Measurements from ENCODE around the gene PRKCH.

The PRKCH gene

DNA sequence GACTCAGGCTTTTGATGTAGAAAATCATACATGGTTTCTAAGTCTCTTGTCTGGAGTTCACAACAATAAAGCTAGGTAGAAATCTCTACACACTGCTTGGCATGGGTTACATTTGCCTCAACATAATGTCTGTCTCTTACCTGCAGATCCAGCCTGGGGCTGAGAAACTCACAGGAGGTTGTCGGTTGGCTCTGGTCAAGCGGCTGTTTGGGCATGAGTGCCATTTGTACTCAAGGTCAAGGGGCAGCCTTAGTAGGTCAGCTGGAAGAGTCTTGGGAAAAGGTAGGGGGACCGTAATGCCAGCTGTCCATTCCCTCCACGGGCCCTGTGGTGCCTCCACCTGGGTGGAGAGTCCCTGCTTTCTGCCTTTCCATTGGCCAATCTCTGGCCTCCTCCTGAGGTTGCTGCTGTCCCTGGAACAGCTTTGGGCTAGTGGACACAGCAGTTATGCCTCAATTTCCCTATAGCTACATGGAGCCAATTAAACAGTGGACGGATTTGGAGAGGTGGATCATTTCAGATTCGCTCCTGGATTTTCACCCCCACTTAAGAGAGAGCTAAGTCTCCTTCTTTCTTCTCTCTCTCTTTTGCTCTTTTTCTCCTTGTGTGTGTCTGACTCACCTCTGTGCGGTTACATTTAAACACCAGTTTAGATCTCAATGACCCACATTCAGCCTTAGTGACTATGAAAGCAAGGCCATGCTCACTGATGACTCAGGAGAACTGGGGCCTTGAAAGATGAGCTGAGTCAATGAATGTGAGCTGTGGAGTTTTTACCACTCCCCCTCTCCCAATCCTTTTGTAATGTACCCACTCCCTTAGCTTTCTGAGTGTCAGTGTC is 241.2 kb downstream of the PRKCH start:
- no peak for DNase-seq
- no peaks in the 10 kb centered on the region for H3K27me3 ChIP-seq (ENCODE audit: insufficient read depth, low read length, poor library complexity)
- H3K27ac ChIP-seq (ENCODE audit: low read length) = no peak overlapping the region
- TF ChIP-seq, protein P1, sequence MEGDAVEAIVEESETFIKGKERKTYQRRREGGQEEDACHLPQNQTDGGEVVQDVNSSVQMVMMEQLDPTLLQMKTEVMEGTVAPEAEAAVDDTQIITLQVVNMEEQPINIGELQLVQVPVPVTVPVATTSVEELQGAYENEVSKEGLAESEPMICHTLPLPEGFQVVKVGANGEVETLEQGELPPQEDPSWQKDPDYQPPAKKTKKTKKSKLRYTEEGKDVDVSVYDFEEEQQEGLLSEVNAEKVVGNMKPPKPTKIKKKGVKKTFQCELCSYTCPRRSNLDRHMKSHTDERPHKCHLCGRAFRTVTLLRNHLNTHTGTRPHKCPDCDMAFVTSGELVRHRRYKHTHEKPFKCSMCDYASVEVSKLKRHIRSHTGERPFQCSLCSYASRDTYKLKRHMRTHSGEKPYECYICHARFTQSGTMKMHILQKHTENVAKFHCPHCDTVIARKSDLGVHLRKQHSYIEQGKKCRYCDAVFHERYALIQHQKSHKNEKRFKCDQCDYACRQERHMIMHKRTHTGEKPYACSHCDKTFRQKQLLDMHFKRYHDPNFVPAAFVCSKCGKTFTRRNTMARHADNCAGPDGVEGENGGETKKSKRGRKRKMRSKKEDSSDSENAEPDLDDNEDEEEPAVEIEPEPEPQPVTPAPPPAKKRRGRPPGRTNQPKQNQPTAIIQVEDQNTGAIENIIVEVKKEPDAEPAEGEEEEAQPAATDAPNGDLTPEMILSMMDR (IDR thresholded peaks at IDR 0.05; ENCODE audit: borderline replicate concordance, extremely low read depth, low read length, poor library complexity, severe bottlenecking) = no peak
- no peak for TF ChIP-seq EZH2 (IDR thresholded peaks at IDR 0.05; ENCODE audit: borderline replicate concordance, low read depth, low read length, severe bottlenecking)
- H3K36me3 ChIP-seq (ENCODE audit: insufficient read depth, low read length) = no peaks in the 10 kb centered on the region
- H3K9me3 ChIP-seq (ENCODE audit: insufficient read depth, low read length, severe bottlenecking) = no peaks in the 10 kb centered on the region
- no peaks in the 10 kb centered on the region for H3K79me2 ChIP-seq (ENCODE audit: insufficient read depth, low read length)
- peaks cover 4% of the 10 kb centered on the region for H3K4me1 ChIP-seq (ENCODE audit: insufficient read depth, low read length)
- no peaks in the 10 kb centered on the region for H4K20me1 ChIP-seq (ENCODE audit: insufficient read depth, low read length)
- no peak for ATAC-seq (ENCODE audit: insufficient read depth, low read depth)
- H3K4me3 ChIP-seq (ENCODE audit: low read depth in 1 of 2, low read length in 2 of 2) = no peak overlapping the region
- H3K4me2 ChIP-seq (ENCODE audit: insufficient read depth, low read length) = no peak overlapping the region
- H2AFZ ChIP-seq (ENCODE audit: low read depth, low read length) = no peak overlapping the region
- H3K9ac ChIP-seq (ENCODE audit: low read depth, low read length) = no peak overlapping the region

DNA sequence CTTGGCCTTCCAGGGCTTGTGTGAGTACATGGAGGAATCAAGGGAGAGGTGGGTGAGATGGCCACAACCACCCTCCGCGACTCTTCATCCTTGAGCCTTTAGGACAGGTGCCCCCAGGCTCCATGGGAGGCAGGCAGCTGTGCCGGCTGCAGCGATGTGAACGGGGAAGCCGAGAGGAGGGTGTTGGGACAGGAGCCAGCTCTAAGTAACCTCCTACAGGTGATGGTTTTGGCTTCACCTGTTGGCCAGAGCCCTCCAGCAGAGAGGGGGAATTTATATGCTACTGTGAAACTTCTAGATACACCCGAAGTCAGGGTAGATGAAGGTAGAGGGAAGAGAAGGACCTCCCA is 241.8 kb downstream of the PRKCH start:
- no peaks in the 10 kb centered on the region for H4K20me1 ChIP-seq (ENCODE audit: insufficient read depth, low read length)
- H3K4me2 ChIP-seq (ENCODE audit: insufficient read depth, low read length) = no peak overlapping the region
- TF ChIP-seq, protein P1 (IDR thresholded peaks at IDR 0.05; ENCODE audit: borderline replicate concordance, extremely low read depth, low read length, poor library complexity, severe bottlenecking) = no peak
- no peak for TF ChIP-seq EZH2 (IDR thresholded peaks at IDR 0.05; ENCODE audit: borderline replicate concordance, low read depth, low read length, severe bottlenecking)
- no peaks in the 10 kb centered on the region for H3K79me2 ChIP-seq (ENCODE audit: insufficient read depth, low read length)
- H2AFZ ChIP-seq (ENCODE audit: low read depth, low read length) = no peak overlapping the region
- no peak overlapping the region for H3K9ac ChIP-seq (ENCODE audit: low read depth, low read length)
- ATAC-seq (ENCODE audit: insufficient read depth, low read depth) = no peak
- no peak for DNase-seq
- H3K36me3 ChIP-seq (ENCODE audit: insufficient read depth, low read length) = no peaks in the 10 kb centered on the region
- no peak overlapping the region for H3K27ac ChIP-seq (ENCODE audit: low read length)
- H3K9me3 ChIP-seq (ENCODE audit: insufficient read depth, low read length, severe bottlenecking) = no peaks in the 10 kb centered on the region
- peaks cover 10% of the 10 kb centered on the region for H3K4me1 ChIP-seq (ENCODE audit: insufficient read depth, low read length)
- H3K4me3 ChIP-seq (ENCODE audit: low read depth in 1 of 2, low read length in 2 of 2) = no peak overlapping the region
- H3K27me3 ChIP-seq (ENCODE audit: insufficient read depth, low read length, poor library complexity) = no peaks in the 10 kb centered on the region

DNA sequence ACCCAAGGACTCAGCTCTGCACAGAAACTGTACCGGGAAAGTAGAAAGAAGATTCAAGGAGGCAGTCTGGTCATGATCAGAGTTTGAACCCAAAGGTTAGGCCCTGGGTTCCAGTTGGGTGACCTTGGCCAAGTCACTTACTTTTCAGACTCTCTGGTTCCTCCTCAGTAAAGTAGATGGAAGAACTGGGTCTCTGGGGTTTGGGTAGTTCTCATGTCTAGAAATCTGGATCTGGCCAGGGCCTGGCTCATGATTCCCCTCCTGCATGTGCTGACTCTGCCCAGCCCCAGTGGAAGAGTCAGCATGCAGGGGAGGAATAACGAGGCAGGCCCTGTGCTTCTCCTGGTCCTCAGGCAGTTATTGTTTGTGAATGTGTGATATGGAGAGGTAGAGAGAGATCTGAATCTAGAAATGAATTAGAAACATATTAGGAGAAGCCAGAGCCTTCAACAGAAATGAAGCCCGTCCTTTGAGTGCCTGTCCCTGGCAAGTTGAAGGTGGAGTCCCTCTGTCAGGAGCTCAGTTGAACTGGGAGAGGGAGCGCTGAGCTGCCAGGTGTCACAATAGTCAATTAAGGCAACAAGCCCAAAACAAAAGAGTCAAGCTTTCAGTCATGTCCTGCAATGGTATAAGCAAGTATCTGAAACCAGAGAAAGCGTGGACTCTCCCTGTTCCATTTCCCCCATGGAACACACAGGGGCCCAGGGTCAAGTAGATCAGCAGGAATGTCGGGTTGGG is 242.7 kb downstream of the PRKCH start:
- ATAC-seq (ENCODE audit: insufficient read depth, low read depth) (no peak), DNase-seq (no peak)
- no peak overlapping the region for H3K4me2 ChIP-seq (ENCODE audit: insufficient read depth, low read length)
- peaks cover 19% of the 10 kb centered on the region for H3K4me1 ChIP-seq (ENCODE audit: insufficient read depth, low read length)
- H3K9me3 ChIP-seq (ENCODE audit: insufficient read depth, low read length, severe bottlenecking) = no peaks in the 10 kb centered on the region
- no peaks in the 10 kb centered on the region for H3K79me2 ChIP-seq (ENCODE audit: insufficient read depth, low read length)
- no peak overlapping the region for H3K4me3 ChIP-seq (ENCODE audit: low read depth in 1 of 2, low read length in 2 of 2)
- H3K36me3 ChIP-seq (ENCODE audit: insufficient read depth, low read length) = no peaks in the 10 kb centered on the region
- H3K9ac ChIP-seq (ENCODE audit: low read depth, low read length) = no peak overlapping the region
- TF ChIP-seq, protein P1 (IDR thresholded peaks at IDR 0.05; ENCODE audit: borderline replicate concordance, extremely low read depth, low read length, poor library complexity, severe bottlenecking) = no peak
- TF ChIP-seq EZH2 (IDR thresholded peaks at IDR 0.05; ENCODE audit: borderline replicate concordance, low read depth, low read length, severe bottlenecking) = no peak
- no peak overlapping the region for H2AFZ ChIP-seq (ENCODE audit: low read depth, low read length)
- H4K20me1 ChIP-seq (ENCODE audit: insufficient read depth, low read length) = no peaks in the 10 kb centered on the region
- no peak overlapping the region for H3K27ac ChIP-seq (ENCODE audit: low read length)
- H3K27me3 ChIP-seq (ENCODE audit: insufficient read depth, low read length, poor library complexity) = peaks cover 5% of the 10 kb centered on the region
